GM21390 (cell line): ENCODE results near the gene PPP3R1.

Experiments
- ATAC-seq: cut with Tn5 transposase; IDR thresholded peaks from one replicate; pipeline ENCODE4 v1.9.1; 2021; ENCODE audit not compliant: unreplicated experiment

Gene PPP3R1

DNA sequence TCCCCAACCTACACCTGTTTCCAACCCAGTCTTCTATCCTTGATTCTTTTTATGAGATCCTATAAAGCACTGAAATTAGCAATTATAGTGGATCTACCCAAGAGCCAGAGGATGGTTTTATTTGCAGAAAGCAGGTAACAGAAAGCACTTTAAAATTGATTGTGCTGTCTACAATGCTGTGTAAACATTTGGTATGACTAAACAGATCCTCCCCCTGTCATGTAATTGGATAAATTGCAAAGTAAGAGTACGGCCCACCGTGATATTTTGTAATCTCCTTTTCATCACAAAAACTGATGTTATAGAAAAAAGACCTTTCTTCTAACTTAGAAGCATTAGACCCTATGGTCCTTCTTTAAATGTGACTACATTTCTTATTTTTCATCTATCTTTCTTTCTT, 11.3 kb upstream of the PPP3R1 start:
- ATAC-seq = no peak

- ATAC-seq = no peak
Measured at GRCh38 chr2:68258851-68259250, 6.5 kb upstream of the PPP3R1 start.

DNA sequence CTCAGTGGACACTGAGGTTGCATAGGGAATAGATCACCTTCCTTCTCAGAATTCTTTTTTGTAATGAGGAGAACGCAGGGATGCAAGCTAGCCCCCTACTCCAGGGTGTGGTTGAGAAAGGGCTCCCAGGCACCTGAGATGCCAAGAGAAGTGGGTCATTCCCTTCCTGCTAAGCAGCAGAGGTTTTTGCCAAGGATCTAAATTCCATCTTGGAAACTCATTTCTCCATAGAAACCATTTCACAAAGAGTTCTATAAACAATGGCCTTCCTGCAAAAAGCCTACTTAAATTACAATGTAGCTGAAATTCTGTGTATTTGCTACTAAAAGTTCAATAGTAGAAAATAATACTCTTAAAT, 3.7 kb upstream of the PPP3R1 start:
- no peak for ATAC-seq

GRCh38 chr2:68253219-68254068, 1.1 kb upstream of the PPP3R1 start:
- ATAC-seq = no peak

DNA sequence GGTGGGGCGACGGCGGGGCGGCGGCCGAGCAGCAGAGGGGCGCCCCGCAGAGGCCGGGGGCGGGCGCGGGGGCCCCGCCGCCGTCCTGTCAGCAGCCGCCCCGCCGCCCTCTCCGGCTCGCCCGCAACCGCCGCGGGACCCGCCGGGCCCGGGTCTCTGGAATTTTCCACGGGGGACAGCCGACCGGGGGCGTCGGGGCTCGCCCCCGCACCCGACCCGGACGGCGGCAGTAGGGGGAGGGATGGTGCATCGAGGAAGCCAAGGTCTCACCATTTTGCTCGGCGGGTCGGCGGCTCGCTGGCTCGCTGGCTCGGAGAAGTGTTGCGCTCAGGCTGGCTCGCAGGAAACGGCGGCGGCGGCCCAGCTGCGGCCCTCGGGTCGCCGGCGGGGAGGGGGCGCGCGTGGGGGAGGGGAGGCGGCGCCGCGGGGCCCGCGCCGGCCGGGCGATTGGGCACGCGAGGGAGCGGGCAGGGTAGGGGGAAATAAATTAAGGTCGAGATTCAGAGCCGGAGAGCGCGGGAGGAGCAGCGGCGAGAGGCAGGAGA, 405 bp downstream of the PPP3R1 start:
- ATAC-seq = peak; percentile 9

- peak; percentile 49 for ATAC-seq
Measured at GRCh38 chr2:68251187-68251854, 1.0 kb downstream of the PPP3R1 start.

GRCh38 chr2:68250652-68251186, 1.6 kb downstream of the PPP3R1 start:
- ATAC-seq = no peak

DNA sequence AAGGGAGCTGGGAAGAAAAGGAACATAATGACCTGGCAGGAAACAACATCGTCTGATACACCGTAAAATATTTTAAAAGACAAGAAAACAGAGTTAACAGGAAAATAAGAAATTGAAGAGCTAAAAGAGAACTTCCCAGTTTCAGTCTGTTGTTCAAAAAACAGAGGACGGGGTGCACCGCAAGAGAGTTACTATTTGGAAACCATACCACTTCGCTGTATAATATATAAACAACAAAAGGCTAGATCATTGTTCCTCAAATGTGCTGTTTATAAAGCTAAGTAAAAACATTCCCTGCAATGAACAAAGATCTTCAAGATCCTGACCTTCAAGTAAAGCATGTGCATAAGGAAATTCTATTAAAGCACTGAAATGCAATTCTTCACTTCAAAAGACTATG, 2.1 kb downstream of the PPP3R1 start:
- no peak for ATAC-seq

DNA sequence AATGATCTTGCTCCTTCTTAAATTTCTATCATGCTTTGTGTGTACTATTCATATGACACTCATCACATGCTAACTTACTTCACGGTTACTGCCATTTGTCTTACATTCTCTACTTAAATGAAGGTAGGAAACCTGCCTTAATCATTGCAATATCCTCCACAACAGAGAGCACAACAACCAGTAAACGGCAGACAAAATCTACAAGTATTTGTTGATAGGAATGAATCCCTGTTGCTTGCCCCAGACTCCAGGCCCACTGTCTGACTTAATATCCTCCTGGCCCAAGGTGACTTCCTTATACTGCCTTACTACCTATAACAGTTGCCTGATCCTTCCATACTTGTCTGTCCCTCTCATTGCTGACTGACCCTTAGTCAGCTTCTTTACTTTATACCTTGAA, 3.5 kb downstream of the PPP3R1 start:
- no peak for ATAC-seq

- ATAC-seq = no peak
Measured at GRCh38 chr2:68248361-68248760, 4.0 kb downstream of the PPP3R1 start.

GRCh38 chr2:68246396-68246795, 5.9 kb downstream of the PPP3R1 start:
- no peak for ATAC-seq

- no peak for ATAC-seq
Measured at GRCh38 chr2:68245672-68246071, 6.7 kb downstream of the PPP3R1 start.

- no peak for ATAC-seq
Measured at GRCh38 chr2:68245066-68245465, 7.3 kb downstream of the PPP3R1 start.

DNA sequence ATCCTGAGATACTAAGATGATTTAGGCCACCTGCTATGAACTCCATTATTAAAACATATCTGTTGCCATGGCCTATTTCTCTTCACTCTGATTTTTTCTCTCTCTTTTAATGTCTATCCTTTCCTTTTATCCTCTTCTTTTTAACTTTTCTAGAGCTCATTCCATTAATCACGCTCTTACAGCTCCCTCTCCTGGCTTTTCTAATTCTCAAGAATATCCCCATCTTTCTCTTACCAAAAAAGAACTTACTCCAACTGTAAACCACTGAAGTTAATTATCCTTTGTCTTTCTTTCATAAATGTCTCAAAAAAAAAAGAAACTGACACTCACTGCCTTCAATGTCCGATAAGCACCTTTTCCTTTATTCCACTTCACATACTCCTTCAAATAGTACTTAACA, 7.9 kb downstream of the PPP3R1 start:
- ATAC-seq = no peak

DNA sequence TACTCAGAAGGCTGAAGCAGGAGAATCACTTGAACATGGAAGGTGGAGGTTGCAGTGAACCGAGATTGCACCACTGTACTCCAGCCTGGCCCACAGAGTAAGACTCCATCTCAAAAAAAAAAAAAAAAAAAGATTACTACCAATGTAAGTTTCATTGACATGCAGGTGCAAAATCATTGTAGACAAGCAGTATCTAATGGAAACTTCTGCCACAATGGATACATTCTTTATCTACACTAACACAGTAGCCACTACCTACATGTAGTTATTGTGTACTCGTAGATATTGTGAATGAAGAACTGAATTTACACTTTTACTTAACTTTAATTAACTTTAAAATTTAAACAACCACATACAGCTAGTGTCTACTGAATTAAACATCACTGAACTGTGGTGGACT, 10.6 kb downstream of the PPP3R1 start:
- ATAC-seq = no peak

GRCh38 chr2:68240446-68240845, 11.9 kb downstream of the PPP3R1 start:
- no peak for ATAC-seq

DNA sequence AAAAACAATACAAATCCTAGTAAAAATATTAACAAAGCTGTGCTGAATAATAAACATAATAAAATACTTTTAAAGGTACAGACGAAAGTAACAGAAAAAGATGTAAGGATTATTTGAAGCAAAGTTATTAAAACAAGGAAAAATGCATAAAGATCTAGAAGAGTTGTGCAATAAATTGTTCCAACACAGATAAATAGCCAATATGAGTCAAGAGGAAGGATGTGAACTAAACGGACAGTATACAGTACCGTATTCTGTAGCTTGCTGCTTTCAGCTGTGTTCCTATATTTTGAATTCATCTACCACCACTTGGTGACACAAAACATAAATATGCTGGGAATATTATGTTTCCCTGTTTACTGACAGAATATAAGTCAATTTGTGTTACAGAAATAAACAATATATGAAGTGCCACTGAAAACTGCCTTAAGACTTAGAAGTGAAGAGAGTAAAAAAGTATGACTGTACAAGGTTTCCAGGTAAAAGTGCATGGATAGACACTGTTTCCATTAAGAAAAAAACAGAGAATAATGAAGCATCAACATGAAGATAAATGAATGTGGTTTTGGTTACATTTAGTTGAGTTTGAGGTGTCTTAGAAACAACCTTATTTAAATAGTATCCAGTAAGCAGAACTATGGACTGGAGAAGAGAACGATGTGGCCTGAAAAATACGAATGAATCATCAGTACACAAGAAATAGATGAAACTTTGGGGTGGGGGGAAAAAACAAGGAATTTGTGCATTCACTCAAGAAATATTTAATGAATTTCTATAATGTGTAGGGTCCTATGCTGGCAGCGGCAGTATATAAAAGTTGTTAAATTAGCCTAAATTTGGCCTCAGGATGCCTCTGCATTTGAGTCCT, 13.1 kb downstream of the PPP3R1 start:
- no peak for ATAC-seq

DNA sequence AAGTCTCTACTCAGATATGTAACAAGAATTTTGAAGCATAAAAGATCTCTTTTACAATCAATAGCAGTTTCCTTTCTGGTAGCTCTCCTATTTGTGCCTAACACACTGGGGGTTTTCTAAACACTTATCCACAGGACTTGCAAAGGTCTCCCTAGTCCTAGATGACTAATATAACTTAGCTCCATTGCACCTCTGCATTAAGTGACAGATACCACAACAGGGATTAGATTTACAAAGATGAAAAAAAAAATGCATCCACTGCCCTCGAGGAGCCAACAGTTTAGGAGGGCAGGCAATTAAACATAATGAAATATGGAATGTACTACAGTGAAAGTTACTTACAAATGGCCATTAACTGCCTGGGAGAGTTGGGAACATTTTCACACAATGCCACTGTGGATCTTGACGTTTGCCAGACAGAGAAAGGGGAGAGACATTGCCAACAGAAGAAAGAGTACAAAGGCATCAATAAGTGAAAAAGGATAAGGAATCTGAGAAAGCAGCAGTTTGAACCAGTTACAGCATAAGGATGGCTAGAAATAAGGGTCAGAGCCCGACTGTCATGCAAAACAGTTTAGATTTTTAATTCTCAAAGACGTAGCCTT, 14.3 kb downstream of the PPP3R1 start:
- ATAC-seq = no peak

DNA sequence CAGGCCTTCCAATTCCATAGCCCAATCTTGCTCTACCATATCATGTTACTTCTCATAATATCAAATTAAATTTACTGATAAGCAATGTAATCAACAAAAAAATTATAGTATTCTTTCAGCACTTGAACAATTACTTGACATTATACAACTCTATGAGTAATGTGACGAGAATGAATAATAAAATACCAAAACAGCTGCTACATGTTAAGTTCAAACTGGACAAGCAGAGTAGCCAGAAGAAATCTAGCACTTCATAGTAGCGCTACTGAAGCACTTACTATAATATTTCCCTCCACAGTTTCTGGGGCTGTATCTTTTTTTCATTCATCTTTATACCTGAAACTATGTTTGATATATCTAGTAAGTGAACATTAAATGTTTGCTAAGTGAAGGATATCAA, 14.9 kb downstream of the PPP3R1 start:
- ATAC-seq = no peak

- no peak for ATAC-seq
Measured at GRCh38 chr2:68236876-68237275, 15.5 kb downstream of the PPP3R1 start.
